ENCODE results near the gene LYZL1. TPM values are rescaled to one million over a fixed set of nuclear protein-coding genes. Genes with fewer than 3 reads are reported as not detected.

The LYZL1 gene
- total RNA-seq, 1 experiment from 2014 or later = not detected

GRCh38 chr10:29243066-29243465, 45.8 kb upstream of the LYZL1 start:
- POLR2A ChIA-PET = interaction anchor here (0.5 to 0.7 kb wide), 2 partner anchors 8 to 11 kb away, joined by 3 read pairs; no protein-coding TSS in a partner anchor
- H3K27ac Mint-ChIP-seq = no peak overlapping the region
- no peak overlapping the region for H3K4me3 Mint-ChIP-seq
- no peaks in the 10 kb centered on the region for H3K27me3 Mint-ChIP-seq (ENCODE audit: low read depth)
- CTCF ChIA-PET = interaction anchor here (0.7 to 1.9 kb wide), 5 partner anchors 9 to 579 kb away, joined by 3 to 10 read pairs (median 3); no protein-coding TSS in a partner anchor
- ATAC-seq = no peak
- H3K36me3 Mint-ChIP-seq = no peaks in the 10 kb centered on the region
- no peak for DNase-seq (ENCODE audit: low spot score)
- H3K9me3 Mint-ChIP-seq = 0 out of 2 replicates have a peak, but pooled peaks cover 3% of the 10 kb centered on the region
- peaks cover 2% of the 10 kb centered on the region; the same call in 1 of the 2 replicates for H3K4me1 Mint-ChIP-seq
- TF ChIP-seq FOXK1 (CRISPR knock-in tag; IDR thresholded peaks at IDR 0.05) (no peak), STAT6 (CRISPR knock-in tag; conservative IDR thresholded peaks at IDR 0.05; ENCODE audit: low read depth) (no peak), ATF6 (CRISPR knock-in tag; IDR thresholded peaks at IDR 0.05) (no peak), ERG (CRISPR knock-in tag; IDR thresholded peaks at IDR 0.05) (no peak), FOXJ3 (CRISPR knock-in tag; IDR thresholded peaks at IDR 0.05; ENCODE audit: borderline replicate concordance) (no peak), NFATC4 (CRISPR knock-in tag; IDR thresholded peaks at IDR 0.05) (no peak), OVOL2 (CRISPR knock-in tag; IDR thresholded peaks at IDR 0.05; ENCODE audit: borderline replicate concordance) (no peak), FOXP1 (CRISPR knock-in tag; IDR thresholded peaks at IDR 0.05; ENCODE audit: borderline replicate concordance) (no peak), TEAD4 (CRISPR knock-in tag; IDR thresholded peaks at IDR 0.05) (no peak), ATF1 (CRISPR knock-in tag; IDR thresholded peaks at IDR 0.05) (no peak), CBFB (CRISPR knock-in tag; IDR thresholded peaks at IDR 0.05; ENCODE audit: low read depth) (no peak), AFF4 (CRISPR knock-in tag; IDR thresholded peaks at IDR 0.05; ENCODE audit: borderline replicate concordance) (no peak)
- TF ChIP-seq, protein P1, sequence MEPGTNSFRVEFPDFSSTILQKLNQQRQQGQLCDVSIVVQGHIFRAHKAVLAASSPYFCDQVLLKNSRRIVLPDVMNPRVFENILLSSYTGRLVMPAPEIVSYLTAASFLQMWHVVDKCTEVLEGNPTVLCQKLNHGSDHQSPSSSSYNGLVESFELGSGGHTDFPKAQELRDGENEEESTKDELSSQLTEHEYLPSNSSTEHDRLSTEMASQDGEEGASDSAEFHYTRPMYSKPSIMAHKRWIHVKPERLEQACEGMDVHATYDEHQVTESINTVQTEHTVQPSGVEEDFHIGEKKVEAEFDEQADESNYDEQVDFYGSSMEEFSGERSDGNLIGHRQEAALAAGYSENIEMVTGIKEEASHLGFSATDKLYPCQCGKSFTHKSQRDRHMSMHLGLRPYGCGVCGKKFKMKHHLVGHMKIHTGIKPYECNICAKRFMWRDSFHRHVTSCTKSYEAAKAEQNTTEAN (CRISPR knock-in tag; IDR thresholded peaks at IDR 0.05) = no peak
- TF ChIP-seq, protein P2, sequence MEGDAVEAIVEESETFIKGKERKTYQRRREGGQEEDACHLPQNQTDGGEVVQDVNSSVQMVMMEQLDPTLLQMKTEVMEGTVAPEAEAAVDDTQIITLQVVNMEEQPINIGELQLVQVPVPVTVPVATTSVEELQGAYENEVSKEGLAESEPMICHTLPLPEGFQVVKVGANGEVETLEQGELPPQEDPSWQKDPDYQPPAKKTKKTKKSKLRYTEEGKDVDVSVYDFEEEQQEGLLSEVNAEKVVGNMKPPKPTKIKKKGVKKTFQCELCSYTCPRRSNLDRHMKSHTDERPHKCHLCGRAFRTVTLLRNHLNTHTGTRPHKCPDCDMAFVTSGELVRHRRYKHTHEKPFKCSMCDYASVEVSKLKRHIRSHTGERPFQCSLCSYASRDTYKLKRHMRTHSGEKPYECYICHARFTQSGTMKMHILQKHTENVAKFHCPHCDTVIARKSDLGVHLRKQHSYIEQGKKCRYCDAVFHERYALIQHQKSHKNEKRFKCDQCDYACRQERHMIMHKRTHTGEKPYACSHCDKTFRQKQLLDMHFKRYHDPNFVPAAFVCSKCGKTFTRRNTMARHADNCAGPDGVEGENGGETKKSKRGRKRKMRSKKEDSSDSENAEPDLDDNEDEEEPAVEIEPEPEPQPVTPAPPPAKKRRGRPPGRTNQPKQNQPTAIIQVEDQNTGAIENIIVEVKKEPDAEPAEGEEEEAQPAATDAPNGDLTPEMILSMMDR (IDR thresholded peaks at IDR 0.05) = no peak
- TF ChIP-seq, protein P3, sequence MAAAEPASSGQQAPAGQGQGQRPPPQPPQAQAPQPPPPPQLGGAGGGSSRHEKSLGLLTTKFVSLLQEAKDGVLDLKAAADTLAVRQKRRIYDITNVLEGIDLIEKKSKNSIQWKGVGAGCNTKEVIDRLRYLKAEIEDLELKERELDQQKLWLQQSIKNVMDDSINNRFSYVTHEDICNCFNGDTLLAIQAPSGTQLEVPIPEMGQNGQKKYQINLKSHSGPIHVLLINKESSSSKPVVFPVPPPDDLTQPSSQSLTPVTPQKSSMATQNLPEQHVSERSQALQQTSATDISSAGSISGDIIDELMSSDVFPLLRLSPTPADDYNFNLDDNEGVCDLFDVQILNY (CRISPR knock-in tag; IDR thresholded peaks at IDR 0.05) = no peak
- TF ChIP-seq, protein P4, sequence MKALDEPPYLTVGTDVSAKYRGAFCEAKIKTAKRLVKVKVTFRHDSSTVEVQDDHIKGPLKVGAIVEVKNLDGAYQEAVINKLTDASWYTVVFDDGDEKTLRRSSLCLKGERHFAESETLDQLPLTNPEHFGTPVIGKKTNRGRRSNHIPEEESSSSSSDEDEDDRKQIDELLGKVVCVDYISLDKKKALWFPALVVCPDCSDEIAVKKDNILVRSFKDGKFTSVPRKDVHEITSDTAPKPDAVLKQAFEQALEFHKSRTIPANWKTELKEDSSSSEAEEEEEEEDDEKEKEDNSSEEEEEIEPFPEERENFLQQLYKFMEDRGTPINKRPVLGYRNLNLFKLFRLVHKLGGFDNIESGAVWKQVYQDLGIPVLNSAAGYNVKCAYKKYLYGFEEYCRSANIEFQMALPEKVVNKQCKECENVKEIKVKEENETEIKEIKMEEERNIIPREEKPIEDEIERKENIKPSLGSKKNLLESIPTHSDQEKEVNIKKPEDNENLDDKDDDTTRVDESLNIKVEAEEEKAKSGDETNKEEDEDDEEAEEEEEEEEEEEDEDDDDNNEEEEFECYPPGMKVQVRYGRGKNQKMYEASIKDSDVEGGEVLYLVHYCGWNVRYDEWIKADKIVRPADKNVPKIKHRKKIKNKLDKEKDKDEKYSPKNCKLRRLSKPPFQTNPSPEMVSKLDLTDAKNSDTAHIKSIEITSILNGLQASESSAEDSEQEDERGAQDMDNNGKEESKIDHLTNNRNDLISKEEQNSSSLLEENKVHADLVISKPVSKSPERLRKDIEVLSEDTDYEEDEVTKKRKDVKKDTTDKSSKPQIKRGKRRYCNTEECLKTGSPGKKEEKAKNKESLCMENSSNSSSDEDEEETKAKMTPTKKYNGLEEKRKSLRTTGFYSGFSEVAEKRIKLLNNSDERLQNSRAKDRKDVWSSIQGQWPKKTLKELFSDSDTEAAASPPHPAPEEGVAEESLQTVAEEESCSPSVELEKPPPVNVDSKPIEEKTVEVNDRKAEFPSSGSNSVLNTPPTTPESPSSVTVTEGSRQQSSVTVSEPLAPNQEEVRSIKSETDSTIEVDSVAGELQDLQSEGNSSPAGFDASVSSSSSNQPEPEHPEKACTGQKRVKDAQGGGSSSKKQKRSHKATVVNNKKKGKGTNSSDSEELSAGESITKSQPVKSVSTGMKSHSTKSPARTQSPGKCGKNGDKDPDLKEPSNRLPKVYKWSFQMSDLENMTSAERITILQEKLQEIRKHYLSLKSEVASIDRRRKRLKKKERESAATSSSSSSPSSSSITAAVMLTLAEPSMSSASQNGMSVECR (CRISPR knock-in tag; IDR thresholded peaks at IDR 0.05; ENCODE audit: borderline replicate concordance) = no peak
- TF ChIP-seq, protein P5, sequence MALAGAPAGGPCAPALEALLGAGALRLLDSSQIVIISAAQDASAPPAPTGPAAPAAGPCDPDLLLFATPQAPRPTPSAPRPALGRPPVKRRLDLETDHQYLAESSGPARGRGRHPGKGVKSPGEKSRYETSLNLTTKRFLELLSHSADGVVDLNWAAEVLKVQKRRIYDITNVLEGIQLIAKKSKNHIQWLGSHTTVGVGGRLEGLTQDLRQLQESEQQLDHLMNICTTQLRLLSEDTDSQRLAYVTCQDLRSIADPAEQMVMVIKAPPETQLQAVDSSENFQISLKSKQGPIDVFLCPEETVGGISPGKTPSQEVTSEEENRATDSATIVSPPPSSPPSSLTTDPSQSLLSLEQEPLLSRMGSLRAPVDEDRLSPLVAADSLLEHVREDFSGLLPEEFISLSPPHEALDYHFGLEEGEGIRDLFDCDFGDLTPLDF (CRISPR knock-in tag; IDR thresholded peaks at IDR 0.05) = no peak
